SK-N-SH treated with all-trans-retinoic acid at 6 μM for 48 hours (cell line): ENCODE data around the gene DIAPH1.

ENCODE experiments used
- CSDC2 ChIP-seq: fragments of 250-450 bp; sonication (Bioruptor Pico); IDR thresholded peaks from 2 replicates; pipeline ENCODE4 v1.5.0; 2020; ENCODE audit warnings: mild to moderate bottlenecking, moderate library complexity
- ESRRG ChIP-seq: fragments of 250-450 bp; sonication (Bioruptor Pico); IDR thresholded peaks from 2 replicates; pipeline ENCODE4 v1.6.1; 2021; ENCODE audit warnings: mild to moderate bottlenecking
- GLIS3 ChIP-seq: fragments of 250-450 bp; sonication (Bioruptor Pico); IDR thresholded peaks from 2 replicates; pipeline ENCODE4 v1.5.0; 2020; ENCODE audit warnings: mild to moderate bottlenecking, moderate library complexity
- ISL1 ChIP-seq: fragments of 250-450 bp; sonication (Bioruptor Pico); IDR thresholded peaks from 2 replicates; pipeline ENCODE4 v2.1.2; 2022; ENCODE audit warnings: mild to moderate bottlenecking, moderate library complexity
- RARB ChIP-seq: fragments of 250-450 bp; sonication (Bioruptor Pico); IDR thresholded peaks from 2 replicates; pipeline ENCODE4 v1.8.0; 2021; ENCODE audit warnings: mild to moderate bottlenecking, moderate library complexity
- TCF4 ChIP-seq: fragments of 250-450 bp; sonication (Bioruptor Pico); IDR thresholded peaks from 2 replicates; pipeline ENCODE4 v1.8.0; 2021; ENCODE audit warnings: mild to moderate bottlenecking, moderate library complexity, borderline replicate concordance
- ZFP30 ChIP-seq: fragments of 450-650 bp; formaldehyde crosslinking; IDR thresholded peaks from 2 replicates; pipeline ENCODE4 v1.5.0; 2022; ENCODE audit warnings: mild to moderate bottlenecking, moderate library complexity
- ZNF565 ChIP-seq: fragments of 450-650 bp; formaldehyde crosslinking; conservative IDR thresholded peaks from 2 replicates; pipeline ENCODE4 v1.5.0; 2020; ENCODE audit warnings: low read depth, mild to moderate bottlenecking, moderate library complexity
- ZNF70 ChIP-seq: fragments of 450-650 bp; formaldehyde crosslinking; IDR thresholded peaks from 2 replicates; pipeline ENCODE4 v1.5.0; 2020; ENCODE audit warnings: mild to moderate bottlenecking, moderate library complexity
- ZNF8 ChIP-seq: fragments of 450-650 bp; formaldehyde crosslinking; IDR thresholded peaks from 2 replicates; pipeline ENCODE4 v1.5.0; 2020; ENCODE audit warnings: mild to moderate bottlenecking, moderate library complexity
- TF ChIP-seq, protein P1 (sequence below): fragments of 250-450 bp; sonication (Bioruptor Pico); IDR thresholded peaks from 2 replicates; pipeline ENCODE4 v1.8.0; 2020; ENCODE audit warnings: mild to moderate bottlenecking, moderate library complexity, borderline replicate concordance
- TF ChIP-seq, protein P2 (sequence below): fragments of 250-450 bp; sonication (Bioruptor Pico); IDR thresholded peaks from 2 replicates; pipeline ENCODE4 v1.5.1; 2020; ENCODE audit warnings: low read depth, mild to moderate bottlenecking, moderate library complexity

DNA sequence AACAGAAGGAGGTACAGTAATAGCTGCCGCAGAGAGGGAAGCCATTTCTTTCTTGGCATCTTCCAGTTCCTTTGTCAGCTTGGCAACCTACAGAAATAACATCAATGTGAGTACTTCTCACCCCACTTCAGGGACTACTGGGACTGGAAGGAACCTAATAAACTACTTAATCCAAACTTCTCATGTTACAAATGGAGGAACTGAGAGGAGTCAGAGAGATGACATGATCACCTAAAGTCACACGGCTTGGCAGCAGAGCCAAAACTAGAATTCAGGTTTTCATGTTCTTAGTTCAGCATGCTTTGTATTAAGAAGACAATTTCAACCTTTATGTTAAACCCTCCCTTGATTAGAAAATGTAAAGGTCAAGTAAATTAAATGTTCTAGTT is 44.7 kb downstream of the DIAPH1 start:
- TF ChIP-seq, protein P1, sequence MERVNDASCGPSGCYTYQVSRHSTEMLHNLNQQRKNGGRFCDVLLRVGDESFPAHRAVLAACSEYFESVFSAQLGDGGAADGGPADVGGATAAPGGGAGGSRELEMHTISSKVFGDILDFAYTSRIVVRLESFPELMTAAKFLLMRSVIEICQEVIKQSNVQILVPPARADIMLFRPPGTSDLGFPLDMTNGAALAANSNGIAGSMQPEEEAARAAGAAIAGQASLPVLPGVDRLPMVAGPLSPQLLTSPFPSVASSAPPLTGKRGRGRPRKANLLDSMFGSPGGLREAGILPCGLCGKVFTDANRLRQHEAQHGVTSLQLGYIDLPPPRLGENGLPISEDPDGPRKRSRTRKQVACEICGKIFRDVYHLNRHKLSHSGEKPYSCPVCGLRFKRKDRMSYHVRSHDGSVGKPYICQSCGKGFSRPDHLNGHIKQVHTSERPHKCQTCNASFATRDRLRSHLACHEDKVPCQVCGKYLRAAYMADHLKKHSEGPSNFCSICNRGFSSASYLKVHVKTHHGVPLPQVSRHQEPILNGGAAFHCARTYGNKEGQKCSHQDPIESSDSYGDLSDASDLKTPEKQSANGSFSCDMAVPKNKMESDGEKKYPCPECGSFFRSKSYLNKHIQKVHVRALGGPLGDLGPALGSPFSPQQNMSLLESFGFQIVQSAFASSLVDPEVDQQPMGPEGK (CRISPR knock-in tag): no peak
- no peak for TF ChIP-seq ZNF565 (CRISPR knock-in tag)
- TF ChIP-seq RARB (CRISPR knock-in tag): no peak
- TF ChIP-seq CSDC2 (CRISPR knock-in tag): no peak
- no peak for TF ChIP-seq ESRRG
- no peak for TF ChIP-seq ZNF70 (CRISPR knock-in tag)
- TF ChIP-seq GLIS3: no peak
- TF ChIP-seq TCF4 (CRISPR knock-in tag): no peak
- no peak for TF ChIP-seq ZNF8
- TF ChIP-seq ZFP30 (CRISPR knock-in tag): no peak
- TF ChIP-seq, protein P2, sequence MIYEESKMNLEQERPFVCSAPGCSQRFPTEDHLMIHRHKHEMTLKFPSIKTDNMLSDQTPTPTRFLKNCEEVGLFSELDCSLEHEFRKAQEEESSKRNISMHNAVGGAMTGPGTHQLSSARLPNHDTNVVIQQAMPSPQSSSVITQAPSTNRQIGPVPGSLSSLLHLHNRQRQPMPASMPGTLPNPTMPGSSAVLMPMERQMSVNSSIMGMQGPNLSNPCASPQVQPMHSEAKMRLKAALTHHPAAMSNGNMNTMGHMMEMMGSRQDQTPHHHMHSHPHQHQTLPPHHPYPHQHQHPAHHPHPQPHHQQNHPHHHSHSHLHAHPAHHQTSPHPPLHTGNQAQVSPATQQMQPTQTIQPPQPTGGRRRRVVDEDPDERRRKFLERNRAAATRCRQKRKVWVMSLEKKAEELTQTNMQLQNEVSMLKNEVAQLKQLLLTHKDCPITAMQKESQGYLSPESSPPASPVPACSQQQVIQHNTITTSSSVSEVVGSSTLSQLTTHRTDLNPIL: no peak
- no peak for TF ChIP-seq ISL1
